GF-D8 (cell line): Measurements from ENCODE around the gene ADAMTS14.

ENCODE experiments used
- DNase-seq: peaks from one replicate; lab custom pipeline; 2025; lab: John Stamatoyannopoulos, UW

The ADAMTS14 gene

GRCh38 chr10:70674560-70675495, 2.5 kb downstream of the ADAMTS14 start:
- no peak for DNase-seq

GRCh38 chr10:70675496-70676161, 3.3 kb downstream of the ADAMTS14 start:
- DNase-seq: no peak

DNA sequence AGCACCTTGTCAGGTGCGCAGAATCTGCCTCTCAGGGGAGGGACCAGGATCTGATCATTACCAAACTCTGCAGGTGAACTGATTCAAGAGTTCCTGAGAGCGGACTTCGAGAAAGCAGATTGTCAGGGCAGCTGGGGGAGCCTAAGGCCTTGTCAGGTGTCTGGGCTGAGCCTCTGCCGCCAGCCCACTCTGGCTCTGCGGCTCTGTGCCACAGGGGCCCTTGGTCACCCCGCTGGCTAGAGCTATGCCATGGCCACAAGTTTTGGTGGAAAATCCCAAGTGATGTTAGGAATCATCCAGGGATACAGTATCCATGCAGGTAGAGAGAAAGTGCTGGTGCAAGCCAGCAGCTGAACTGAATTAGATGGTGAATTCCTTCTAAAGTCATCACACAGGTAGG, 4.2 kb downstream of the ADAMTS14 start:
- DNase-seq: no peak

DNA sequence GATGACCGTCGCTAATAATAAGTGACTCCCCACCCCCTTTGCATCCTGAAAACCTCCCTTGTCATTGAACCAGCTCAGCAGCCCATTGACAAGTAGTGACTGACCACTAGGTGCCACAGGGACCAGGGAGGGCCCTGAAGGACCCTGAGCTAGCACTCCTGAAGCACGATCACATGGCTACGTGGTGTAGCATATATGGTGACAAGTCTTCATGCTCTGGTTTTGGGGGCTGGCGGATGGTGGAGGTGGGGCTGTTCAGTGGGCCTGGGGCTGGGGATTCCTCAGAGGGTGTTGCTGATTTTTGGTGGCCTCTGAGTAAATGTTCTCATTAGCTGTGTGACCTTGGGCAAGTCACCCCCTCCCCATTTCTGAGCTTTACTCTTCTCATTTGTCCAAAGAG, 4.7 kb downstream of the ADAMTS14 start:
- DNase-seq: no peak

DNA sequence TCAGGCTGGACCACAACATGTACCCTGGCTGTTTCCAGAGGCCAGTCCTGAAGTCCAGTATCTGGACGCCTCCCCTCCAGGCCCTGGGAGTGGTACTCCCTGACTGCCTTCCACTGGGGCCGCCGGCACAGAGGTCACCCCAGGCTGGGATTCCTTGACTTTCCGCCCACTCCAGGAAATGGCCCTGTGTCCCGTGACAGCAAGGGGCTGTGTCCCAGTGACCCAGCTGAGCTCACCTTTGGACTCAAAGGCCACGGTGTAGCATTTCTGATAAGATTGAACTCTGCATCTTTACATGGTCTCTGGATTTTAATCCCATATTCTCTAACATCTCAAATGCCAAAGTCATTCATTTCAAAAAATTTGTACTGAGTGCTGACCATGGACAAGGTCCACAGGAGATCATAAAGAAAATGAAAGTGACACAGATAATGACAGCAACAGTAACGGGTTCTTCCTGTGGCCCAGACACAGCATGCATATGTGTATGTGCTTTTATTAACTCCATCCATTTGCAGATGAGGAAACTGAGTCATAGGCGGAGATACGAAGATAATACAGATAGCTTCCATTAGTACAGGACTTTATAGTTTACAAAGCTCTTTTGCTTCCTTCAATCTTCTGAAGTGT, 5.4 kb downstream of the ADAMTS14 start:
- no peak for DNase-seq

DNA sequence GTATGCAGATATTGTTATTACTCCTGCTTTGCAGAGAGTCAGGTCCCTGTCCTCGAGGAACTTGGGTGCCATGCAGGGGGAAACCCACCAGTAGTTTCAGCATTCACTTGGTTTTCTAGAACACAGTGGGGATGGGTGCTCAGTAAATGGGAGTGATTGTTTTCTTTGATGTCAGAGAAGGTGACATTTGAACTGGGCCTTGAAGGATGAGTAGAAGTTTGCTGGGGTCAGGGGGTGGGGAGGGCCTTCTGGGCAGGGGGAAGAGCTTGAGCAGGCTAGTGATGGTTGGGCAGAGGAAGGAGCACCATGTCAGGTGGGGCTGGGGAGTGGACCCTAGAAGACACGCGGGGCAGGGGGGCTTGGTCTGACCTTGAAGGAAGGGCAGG, 5.9 kb downstream of the ADAMTS14 start:
- DNase-seq: no peak

DNA sequence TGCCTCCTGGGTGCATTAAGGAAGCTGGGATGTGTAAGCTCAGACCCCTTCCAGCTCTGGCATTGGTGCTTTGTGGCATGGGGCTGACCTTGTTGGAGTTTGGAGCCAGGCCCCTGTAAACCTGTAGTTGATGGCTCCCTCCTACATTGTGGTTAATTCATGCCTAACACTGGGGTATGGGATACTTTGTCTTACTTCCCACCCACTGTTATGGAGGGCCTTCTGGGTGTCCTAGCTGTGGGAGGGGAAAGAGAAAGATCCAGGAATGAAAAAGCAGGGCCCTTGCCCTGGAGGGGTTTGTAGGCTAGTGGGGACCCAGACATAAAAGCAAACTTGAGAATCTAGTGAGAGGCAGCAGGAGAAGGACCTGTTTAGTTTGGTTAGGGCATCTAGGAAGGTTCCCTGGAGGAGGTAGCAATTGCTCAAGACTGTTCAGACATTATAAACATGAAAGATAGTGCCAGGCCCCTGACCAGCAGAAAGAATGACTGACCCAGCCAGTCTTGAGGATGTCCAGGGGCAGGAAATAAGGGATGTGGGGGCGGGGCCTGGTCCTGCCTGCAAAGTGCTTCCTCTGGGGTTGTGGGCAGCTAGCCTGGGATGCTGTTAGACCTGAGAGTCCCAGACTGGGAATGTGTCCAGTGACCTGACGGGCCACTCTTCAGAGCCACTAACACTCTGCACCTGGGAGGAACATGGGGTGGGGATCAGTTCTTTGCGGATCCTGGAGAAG, 6.6 kb downstream of the ADAMTS14 start:
- DNase-seq: no peak

GRCh38 chr10:70679498-70679897, 7.2 kb downstream of the ADAMTS14 start:
- no peak for DNase-seq

GRCh38 chr10:70680899-70681730, 8.8 kb downstream of the ADAMTS14 start:
- no peak for DNase-seq

DNA sequence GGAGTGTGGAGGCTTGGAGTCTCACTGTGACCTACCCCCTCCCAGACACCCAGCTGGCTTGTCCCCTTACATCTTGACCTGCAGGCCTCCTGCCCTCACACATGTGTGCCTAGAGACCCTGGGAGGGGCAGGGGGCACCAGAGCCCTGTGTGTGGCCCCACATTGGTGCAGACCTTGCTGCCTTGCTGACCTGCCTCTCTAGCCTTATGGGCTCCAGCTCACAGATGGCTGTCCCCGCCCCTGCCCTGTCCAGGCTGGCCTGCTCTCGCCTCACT, 9.4 kb downstream of the ADAMTS14 start:
- DNase-seq: no peak

GRCh38 chr10:70682920-70683600, 10.8 kb downstream of the ADAMTS14 start:
- no peak for DNase-seq

- no peak for DNase-seq
Measured at GRCh38 chr10:70683601-70683934, 11.3 kb downstream of the ADAMTS14 start.

GRCh38 chr10:70683940-70684339, 11.6 kb downstream of the ADAMTS14 start:
- no peak for DNase-seq

- no peak for DNase-seq
Measured at GRCh38 chr10:70684374-70684773, 12.1 kb downstream of the ADAMTS14 start.

- no peak for DNase-seq
Measured at GRCh38 chr10:70684839-70685454, 12.6 kb downstream of the ADAMTS14 start.

DNA sequence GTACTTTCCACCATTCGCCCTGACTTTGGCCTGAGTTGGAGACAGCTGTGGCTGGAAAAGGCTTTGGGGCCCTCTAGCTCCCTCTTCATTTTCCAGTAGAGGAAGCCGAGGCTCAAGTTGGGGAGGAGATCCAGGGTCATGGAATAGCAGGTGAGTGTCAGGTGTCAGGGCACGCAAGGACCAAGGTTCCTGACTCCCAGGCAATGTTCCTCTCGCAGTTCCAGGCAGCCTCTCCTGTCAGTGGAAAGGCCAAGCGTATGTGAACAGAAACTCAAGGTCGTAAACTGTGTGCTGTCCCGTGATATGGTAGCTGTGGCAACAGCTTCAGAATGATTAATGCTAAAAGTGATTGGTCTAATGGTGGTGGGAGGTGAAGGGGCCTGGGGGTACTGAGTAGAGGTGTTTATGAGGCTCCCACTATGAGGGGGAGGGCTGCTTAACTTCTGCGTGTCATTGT, 13.2 kb downstream of the ADAMTS14 start:
- DNase-seq: no peak

- DNase-seq: no peak
Measured at GRCh38 chr10:70688828-70689227, 16.5 kb downstream of the ADAMTS14 start.

DNA sequence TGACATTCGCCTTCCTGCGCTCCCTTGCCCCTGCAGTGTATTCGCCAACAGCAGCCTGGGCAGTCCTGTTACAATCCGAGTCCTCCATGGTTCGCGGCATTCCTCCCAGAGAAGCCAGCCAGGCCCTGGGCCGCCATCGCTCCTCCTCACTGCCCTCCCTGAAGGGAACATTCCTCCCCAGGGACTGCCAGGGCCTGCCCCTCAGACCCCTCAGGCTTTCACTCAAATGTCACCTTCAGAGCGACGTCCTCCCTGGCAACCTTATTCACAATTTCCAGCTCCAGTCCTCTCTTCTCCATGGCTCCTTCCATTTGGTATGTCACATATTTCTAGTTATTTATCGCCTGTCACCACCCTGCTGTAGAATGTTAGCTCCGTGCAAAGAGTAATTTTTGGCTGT, 17.4 kb downstream of the ADAMTS14 start:
- DNase-seq: no peak

DNA sequence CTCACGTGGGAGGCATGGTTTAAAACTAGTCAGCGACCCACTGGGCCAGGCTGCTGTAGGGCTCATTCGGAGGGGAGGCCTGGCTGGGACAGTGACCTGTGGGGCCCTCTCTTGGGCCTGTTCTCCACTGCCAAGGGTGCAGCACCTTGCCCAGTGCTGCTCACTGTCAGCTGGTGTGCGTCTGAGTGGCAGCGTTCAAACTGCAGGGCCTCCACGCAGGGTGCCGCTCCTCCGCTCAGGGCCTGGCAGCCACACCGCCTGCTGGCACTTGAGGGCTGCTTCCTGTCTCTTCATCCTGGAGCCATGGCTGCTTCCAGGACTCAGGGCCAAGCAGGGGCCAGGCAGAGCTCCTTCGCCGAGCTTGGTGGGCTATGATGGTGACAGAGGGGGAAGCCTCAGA, 18.3 kb downstream of the ADAMTS14 start:
- no peak for DNase-seq

DNA sequence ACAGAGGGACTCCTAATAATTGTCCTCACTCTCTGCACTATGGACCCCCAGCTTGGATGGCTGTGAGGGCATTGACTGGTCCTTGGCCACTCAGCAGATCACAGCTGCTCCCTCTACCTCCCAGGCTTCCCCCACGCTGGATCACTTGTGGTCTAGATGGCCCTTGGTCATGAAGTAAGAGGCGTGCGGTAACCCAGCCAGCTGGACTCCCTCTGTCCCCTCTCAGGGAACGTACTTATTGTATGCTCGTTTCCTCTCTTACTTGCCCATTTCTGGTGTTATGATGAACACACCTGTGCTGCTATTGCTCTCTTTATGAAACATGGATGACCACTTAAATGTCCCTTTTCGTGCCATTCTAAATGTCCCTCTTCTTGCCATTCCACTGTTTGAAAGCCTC, 19.3 kb downstream of the ADAMTS14 start:
- no peak for DNase-seq
